OCI-LY3 (cell line): ENCODE results near the gene CRX.

Experiments
- EZH2phosphoT487 ChIP-seq: fragments of 200-600 bp; shearing (Covaris generic); IDR thresholded peaks from 2 replicates; pipeline ENCODE4 v1.6.1; 2018; ENCODE audit warnings: antibody characterized with exemption, mixed run types, low read depth
- TF ChIP-seq, protein P1 (sequence below): fragments of 200-600, 300-600 bp; sonication (generic); IDR thresholded peaks from 2 replicates; pipeline ENCODE4 v1.5.1; 2014; ENCODE audit warnings: antibody characterized with exemption, low read length, low read depth

GRCh38 chr19:47786566-47786965 is 35.2 kb upstream of the CRX start:
- TF ChIP-seq, protein P1, sequence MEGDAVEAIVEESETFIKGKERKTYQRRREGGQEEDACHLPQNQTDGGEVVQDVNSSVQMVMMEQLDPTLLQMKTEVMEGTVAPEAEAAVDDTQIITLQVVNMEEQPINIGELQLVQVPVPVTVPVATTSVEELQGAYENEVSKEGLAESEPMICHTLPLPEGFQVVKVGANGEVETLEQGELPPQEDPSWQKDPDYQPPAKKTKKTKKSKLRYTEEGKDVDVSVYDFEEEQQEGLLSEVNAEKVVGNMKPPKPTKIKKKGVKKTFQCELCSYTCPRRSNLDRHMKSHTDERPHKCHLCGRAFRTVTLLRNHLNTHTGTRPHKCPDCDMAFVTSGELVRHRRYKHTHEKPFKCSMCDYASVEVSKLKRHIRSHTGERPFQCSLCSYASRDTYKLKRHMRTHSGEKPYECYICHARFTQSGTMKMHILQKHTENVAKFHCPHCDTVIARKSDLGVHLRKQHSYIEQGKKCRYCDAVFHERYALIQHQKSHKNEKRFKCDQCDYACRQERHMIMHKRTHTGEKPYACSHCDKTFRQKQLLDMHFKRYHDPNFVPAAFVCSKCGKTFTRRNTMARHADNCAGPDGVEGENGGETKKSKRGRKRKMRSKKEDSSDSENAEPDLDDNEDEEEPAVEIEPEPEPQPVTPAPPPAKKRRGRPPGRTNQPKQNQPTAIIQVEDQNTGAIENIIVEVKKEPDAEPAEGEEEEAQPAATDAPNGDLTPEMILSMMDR, result no peak
- no peak for TF ChIP-seq EZH2phosphoT487
